GM19467 (cell line): ENCODE data around the gene PTPRT.

Experiments
- ATAC-seq: cut with Tn5 transposase; IDR thresholded peaks from one replicate; pipeline ENCODE4 v1.9.1; 2021; ENCODE audit warnings: mild to moderate bottlenecking, moderate library complexity; ENCODE audit not compliant: unreplicated experiment

The PTPRT gene

GRCh38 chr20:42740226-42740870 is 449.4 kb downstream of the PTPRT start:
- ATAC-seq, result no peak

GRCh38 chr20:42739683-42740082 is 450.0 kb downstream of the PTPRT start:
- ATAC-seq, result no peak

GRCh38 chr20:42735539-42735938 is 454.2 kb downstream of the PTPRT start:
- no peak for ATAC-seq

GRCh38 chr20:42734660-42735368 is 454.9 kb downstream of the PTPRT start:
- no peak for ATAC-seq

GRCh38 chr20:42721923-42722322 is 467.8 kb downstream of the PTPRT start:
- no peak for ATAC-seq

- no peak for ATAC-seq
These were observed 475.2 kb downstream of the PTPRT start for GRCh38 chr20:42714298-42715141.

- no peak for ATAC-seq
These were observed 481.4 kb downstream of the PTPRT start for GRCh38 chr20:42708266-42708665.

GRCh38 chr20:42706759-42707158 is 482.9 kb downstream of the PTPRT start:
- ATAC-seq, result no peak

- ATAC-seq, result no peak
These were observed 484.2 kb downstream of the PTPRT start for GRCh38 chr20:42705550-42705949.

- no peak for ATAC-seq
These were observed 486.0 kb downstream of the PTPRT start for GRCh38 chr20:42703744-42704143.

- no peak for ATAC-seq
These were observed 487.8 kb downstream of the PTPRT start for GRCh38 chr20:42701948-42702347.

- no peak for ATAC-seq
These were observed 489.3 kb downstream of the PTPRT start for GRCh38 chr20:42700372-42700771.

GRCh38 chr20:42697962-42698361 is 491.7 kb downstream of the PTPRT start:
- no peak for ATAC-seq

- ATAC-seq, result no peak
These were observed 498.8 kb downstream of the PTPRT start for GRCh38 chr20:42690842-42691437.

- no peak for ATAC-seq
These were observed 501.1 kb downstream of the PTPRT start for GRCh38 chr20:42688576-42688975.

GRCh38 chr20:42686057-42686456 is 503.6 kb downstream of the PTPRT start:
- ATAC-seq, result no peak

- no peak for ATAC-seq
These were observed 510.8 kb downstream of the PTPRT start for GRCh38 chr20:42678895-42679294.

- no peak for ATAC-seq
These were observed 533.6 kb downstream of the PTPRT start for GRCh38 chr20:42656130-42656529.

GRCh38 chr20:42652266-42652665 is 537.4 kb downstream of the PTPRT start:
- ATAC-seq, result no peak

GRCh38 chr20:42650191-42650746 is 539.4 kb downstream of the PTPRT start:
- no peak for ATAC-seq

GRCh38 chr20:42649748-42650147 is 540.0 kb downstream of the PTPRT start:
- ATAC-seq, result no peak
